Stimulated activated memory B cell treated with anti-CD40 and anti-IgM and Interleukin-4, amounts not matched to agents 10 μg/mL and 1 μg/mL and 100 μg/mL, for 72 hours (primary cell): ENCODE data around the gene THAP4.
A peak's percentile ranks its signal among the peaks of the same experiment; 100 is the strongest.

Experiments
- ATAC-seq: fragments of 150-1000 bp; cut with Tn5 transposase; 2 replicates; pipeline ENCODE4 v1.10.0; 2021
- H3K27ac Mint-ChIP-seq: one replicate; pipeline ENCODE4 v1.8.0; 2022; ENCODE audit warnings: mild to moderate bottlenecking, mixed read lengths
- H3K27me3 Mint-ChIP-seq: one replicate; pipeline ENCODE4 v1.8.0; 2022; ENCODE audit warnings: mixed read lengths
- H3K36me3 Mint-ChIP-seq: one replicate; pipeline ENCODE4 v1.8.0; 2022; ENCODE audit warnings: mixed read lengths
- H3K4me1 Mint-ChIP-seq: one replicate; pipeline ENCODE4 v1.8.0; 2022; ENCODE audit warnings: mixed read lengths
- H3K4me3 Mint-ChIP-seq: one replicate; pipeline ENCODE4 v1.8.0; 2022; ENCODE audit warnings: mild to moderate bottlenecking, moderate library complexity, mixed read lengths
- H3K9me3 Mint-ChIP-seq: one replicate; pipeline ENCODE4 v1.8.0; 2022; ENCODE audit warnings: mixed read lengths

Gene THAP4

GRCh38 chr2:241635756-241636155 is 1.2 kb downstream of the THAP4 start:
- H3K4me1 Mint-ChIP-seq = peaks cover 53% of the 10 kb centered on the region
- ATAC-seq = no peak
- H3K36me3 Mint-ChIP-seq = peaks cover 34% of the 10 kb centered on the region
- H3K27me3 Mint-ChIP-seq = no peaks in the 10 kb centered on the region
- H3K9me3 Mint-ChIP-seq = no peaks in the 10 kb centered on the region
- H3K27ac Mint-ChIP-seq = peak overlapping the region; percentile 66
- peak overlapping the region; percentile 77 for H3K4me3 Mint-ChIP-seq

GRCh38 chr2:241633561-241633960 is 3.4 kb downstream of the THAP4 start:
- H3K4me1 Mint-ChIP-seq = peaks cover 51% of the 10 kb centered on the region
- H3K27ac Mint-ChIP-seq = no peak overlapping the region
- H3K9me3 Mint-ChIP-seq = no peaks in the 10 kb centered on the region
- ATAC-seq = no peak
- no peak overlapping the region for H3K4me3 Mint-ChIP-seq
- peaks cover 25% of the 10 kb centered on the region for H3K36me3 Mint-ChIP-seq
- no peaks in the 10 kb centered on the region for H3K27me3 Mint-ChIP-seq

GRCh38 chr2:241632478-241633325 is 4.3 kb downstream of the THAP4 start:
- Mint-ChIP-seq H3K9me3 (no peaks in the 10 kb centered on the region), H3K4me3 (no peak overlapping the region), H3K27ac (no peak overlapping the region), H3K27me3 (no peaks in the 10 kb centered on the region), H3K36me3 (peaks cover 31% of the 10 kb centered on the region), H3K4me1 (peaks cover 52% of the 10 kb centered on the region)
- no peak for ATAC-seq

- Mint-ChIP-seq H3K27me3 (no peaks in the 10 kb centered on the region), H3K36me3 (peaks cover 36% of the 10 kb centered on the region), H3K4me1 (peaks cover 38% of the 10 kb centered on the region), H3K4me3 (no peak overlapping the region), H3K27ac (no peak overlapping the region), H3K9me3 (no peaks in the 10 kb centered on the region)
- no peak for ATAC-seq
Observed at GRCh38 chr2:241629762-241630435, 7.1 kb downstream of the THAP4 start.

- Mint-ChIP-seq H3K4me1 (peaks cover 30% of the 10 kb centered on the region), H3K4me3 (no peak overlapping the region), H3K36me3 (peaks cover 30% of the 10 kb centered on the region), H3K27me3 (no peaks in the 10 kb centered on the region), H3K9me3 (no peaks in the 10 kb centered on the region), H3K27ac (no peak overlapping the region)
- no peak for ATAC-seq
Observed at GRCh38 chr2:241627675-241628074, 9.3 kb downstream of the THAP4 start.

GRCh38 chr2:241620419-241620769 is 16.6 kb downstream of the THAP4 start:
- Mint-ChIP-seq H3K36me3 (peaks cover 43% of the 10 kb centered on the region), H3K27ac (peak overlapping the region; percentile 52), H3K4me3 (no peak overlapping the region), H3K9me3 (peaks cover 6% of the 10 kb centered on the region), H3K4me1 (peaks cover 46% of the 10 kb centered on the region), H3K27me3 (no peaks in the 10 kb centered on the region)
- ATAC-seq = no peak

DNA sequence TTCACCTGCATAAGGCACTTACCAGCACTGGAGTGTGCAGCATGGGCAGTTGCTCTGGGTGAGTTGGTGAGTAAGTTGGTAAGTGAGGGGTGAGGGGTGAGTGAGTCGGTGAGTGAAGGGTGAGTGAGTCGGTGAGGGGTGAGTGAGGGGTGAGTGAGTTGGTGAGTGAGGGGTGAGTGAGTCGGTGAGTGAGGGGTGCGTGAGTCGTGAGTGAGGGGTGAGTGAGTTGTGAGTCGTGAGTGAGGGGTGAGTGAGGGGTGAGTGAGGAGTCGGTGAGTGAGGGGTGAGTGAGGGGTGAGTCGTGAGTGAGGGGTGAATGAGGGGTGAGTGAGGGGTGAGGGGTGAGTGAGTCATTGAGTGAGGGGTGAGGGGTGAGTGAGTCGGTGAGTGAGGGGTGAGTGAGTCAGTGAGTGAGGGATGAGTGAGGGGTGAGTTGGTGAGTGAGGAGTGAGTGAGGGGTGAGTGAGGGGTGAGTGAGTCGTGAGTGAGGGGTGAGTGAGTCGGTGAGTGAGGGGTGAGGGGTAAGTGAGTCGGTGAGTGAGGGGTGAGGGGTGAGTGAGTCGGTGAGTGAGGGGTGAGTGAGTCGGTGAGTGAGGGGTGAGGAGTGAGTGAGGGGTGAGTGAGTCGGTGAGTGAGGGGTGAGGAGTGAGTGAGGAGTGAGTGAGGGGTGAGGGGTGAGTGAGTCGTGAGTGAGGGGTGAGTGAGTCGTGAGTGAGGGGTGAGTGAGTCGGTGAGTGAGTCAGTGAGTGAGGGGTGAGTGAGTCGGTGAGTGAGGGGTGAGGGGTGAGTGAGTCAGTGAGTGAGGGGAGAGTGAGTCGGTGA is 17.1 kb downstream of the THAP4 start:
- no peak for ATAC-seq
- H3K36me3 Mint-ChIP-seq = peaks cover 43% of the 10 kb centered on the region
- H3K9me3 Mint-ChIP-seq = peaks cover 6% of the 10 kb centered on the region
- no peaks in the 10 kb centered on the region for H3K27me3 Mint-ChIP-seq
- H3K4me3 Mint-ChIP-seq = no peak overlapping the region
- peaks cover 47% of the 10 kb centered on the region for H3K4me1 Mint-ChIP-seq
- H3K27ac Mint-ChIP-seq = peak overlapping the region; percentile 52

- Mint-ChIP-seq H3K27ac (peak overlapping the region; percentile 87), H3K4me3 (no peak overlapping the region), H3K4me1 (peaks cover 47% of the 10 kb centered on the region), H3K36me3 (peaks cover 43% of the 10 kb centered on the region), H3K27me3 (no peaks in the 10 kb centered on the region), H3K9me3 (peaks cover 6% of the 10 kb centered on the region)
- no peak for ATAC-seq
Observed at GRCh38 chr2:241618829-241619228, 18.1 kb downstream of the THAP4 start.

DNA sequence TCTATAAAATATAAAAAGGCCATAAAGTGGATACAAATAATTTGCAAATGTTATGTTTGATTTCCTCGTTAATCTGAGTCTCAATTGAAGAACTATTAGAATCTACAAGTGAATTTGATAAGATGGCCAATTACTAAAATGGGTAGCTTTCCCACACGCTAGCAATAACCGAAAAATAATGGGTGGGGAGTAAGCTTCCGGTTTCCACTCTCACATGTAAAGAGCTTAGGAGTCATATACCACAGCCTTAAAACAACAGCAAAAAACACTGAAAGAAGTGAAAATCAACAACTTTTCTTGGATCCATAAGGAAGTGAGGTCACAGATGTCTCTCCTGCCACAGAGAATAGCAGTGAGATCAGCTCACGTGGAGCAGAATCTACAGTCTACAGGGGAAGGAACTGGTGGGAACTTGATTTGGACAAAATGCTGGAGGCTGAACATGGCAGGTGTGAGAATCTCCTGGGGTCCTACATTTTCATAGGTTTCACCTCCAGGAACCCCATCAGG is 18.6 kb downstream of the THAP4 start:
- peak overlapping the region; percentile 91 for H3K4me3 Mint-ChIP-seq
- peaks cover 47% of the 10 kb centered on the region for H3K4me1 Mint-ChIP-seq
- H3K27ac Mint-ChIP-seq = peak overlapping the region; percentile 87

GRCh38 chr2:241617431-241618154 is 19.4 kb downstream of the THAP4 start:
- ATAC-seq = peak; percentile 83
- Mint-ChIP-seq H3K36me3 (peaks cover 43% of the 10 kb centered on the region), H3K4me3 (peak overlapping the region; percentile 91), H3K4me1 (peaks cover 47% of the 10 kb centered on the region), H3K27ac (peak overlapping the region; percentile 87), H3K27me3 (no peaks in the 10 kb centered on the region), H3K9me3 (peaks cover 6% of the 10 kb centered on the region)

More for the DNA sequence above, 18.6 kb downstream of the THAP4 start:
- H3K9me3 Mint-ChIP-seq = peaks cover 6% of the 10 kb centered on the region
- ATAC-seq = no peak
- peaks cover 43% of the 10 kb centered on the region for H3K36me3 Mint-ChIP-seq
- H3K27me3 Mint-ChIP-seq = no peaks in the 10 kb centered on the region

- Mint-ChIP-seq H3K4me3 (peak overlapping the region; percentile 41), H3K27me3 (no peaks in the 10 kb centered on the region), H3K9me3 (peaks cover 6% of the 10 kb centered on the region), H3K36me3 (peaks cover 46% of the 10 kb centered on the region), H3K27ac (peak overlapping the region; percentile 87), H3K4me1 (peaks cover 47% of the 10 kb centered on the region)
- no peak for ATAC-seq
Observed at GRCh38 chr2:241616168-241617125, 20.5 kb downstream of the THAP4 start.

DNA sequence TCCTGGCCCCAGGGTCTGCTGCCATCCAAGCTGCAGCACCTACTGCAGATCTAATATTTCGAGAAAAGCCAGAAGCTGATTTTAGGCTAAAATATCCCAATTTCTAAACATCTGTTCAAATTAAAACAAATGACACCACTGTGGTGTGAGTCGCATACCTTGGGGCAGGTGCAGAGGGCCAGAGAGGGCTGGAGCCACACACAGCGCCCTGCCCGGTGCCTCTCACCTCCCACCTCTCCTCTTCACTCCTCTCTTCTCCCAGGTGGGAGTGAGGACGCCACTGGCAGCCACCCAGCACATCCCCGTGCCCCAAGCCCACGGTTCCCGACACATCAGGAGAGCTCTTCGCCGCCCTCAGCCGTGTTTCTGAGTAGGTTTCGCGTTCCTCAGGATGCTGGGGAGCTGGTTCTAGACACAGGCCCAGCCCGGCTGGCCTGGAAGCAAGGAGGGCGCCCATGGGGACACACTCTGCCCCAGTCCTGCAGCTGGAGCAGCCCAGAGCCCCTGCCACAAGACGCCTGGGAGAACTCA is 21.4 kb downstream of the THAP4 start:
- peak overlapping the region; percentile 41 for H3K4me3 Mint-ChIP-seq
- H3K9me3 Mint-ChIP-seq = peaks cover 4% of the 10 kb centered on the region
- no peak for ATAC-seq
- peaks cover 37% of the 10 kb centered on the region for H3K36me3 Mint-ChIP-seq
- H3K27me3 Mint-ChIP-seq = no peaks in the 10 kb centered on the region
- peaks cover 49% of the 10 kb centered on the region for H3K4me1 Mint-ChIP-seq
- peak overlapping the region; percentile 39 for H3K27ac Mint-ChIP-seq

GRCh38 chr2:241615041-241615440 is 21.9 kb downstream of the THAP4 start:
- Mint-ChIP-seq H3K4me3 (no peak overlapping the region), H3K36me3 (peaks cover 32% of the 10 kb centered on the region), H3K9me3 (no peaks in the 10 kb centered on the region), H3K4me1 (peaks cover 47% of the 10 kb centered on the region), H3K27ac (no peak overlapping the region), H3K27me3 (no peaks in the 10 kb centered on the region)
- ATAC-seq = no peak
